Tibial nerve (tissue), 4 donors: ENCODE measurements around the gene INIP.
"Not testable (repeated sequence)": the region's sequence is repeated elsewhere in the genome, so short reads cannot be mapped to it uniquely, and the experiment has no call there.

ENCODE experiments used
- EP300 ChIP-seq, 2 donors: sonication (generic); formaldehyde crosslinking; IDR thresholded peaks; one replicate each; pipeline ENCODE4 v1.6.1; 2017; ENCODE audit warnings: antibody characterized with exemption in 2 of 2, mild to moderate bottlenecking in 1 of 2
- POLR2A ChIP-seq, 2 donors: fragments of 450-650 bp; IDR thresholded peaks; one replicate each; pipeline ENCODE4 v1.6.1; 2017; ENCODE audit warnings: antibody characterized with exemption in 2 of 2, mild to moderate bottlenecking in 2 of 2, moderate library complexity in 2 of 2
- TF ChIP-seq, protein P1 (sequence below), 5 experiments: fragments of 200-600 bp in 3 of 5; fragments of 450-650 bp in 2 of 5; sonication (generic) in 3 of 5; IDR thresholded peaks; one replicate each; pipeline ENCODE4 v1.5.1; 2016 to 2019; ENCODE audit warnings: antibody characterized with exemption in 5 of 5, mild to moderate bottlenecking in 3 of 5, moderate library complexity in 2 of 5

DNA sequence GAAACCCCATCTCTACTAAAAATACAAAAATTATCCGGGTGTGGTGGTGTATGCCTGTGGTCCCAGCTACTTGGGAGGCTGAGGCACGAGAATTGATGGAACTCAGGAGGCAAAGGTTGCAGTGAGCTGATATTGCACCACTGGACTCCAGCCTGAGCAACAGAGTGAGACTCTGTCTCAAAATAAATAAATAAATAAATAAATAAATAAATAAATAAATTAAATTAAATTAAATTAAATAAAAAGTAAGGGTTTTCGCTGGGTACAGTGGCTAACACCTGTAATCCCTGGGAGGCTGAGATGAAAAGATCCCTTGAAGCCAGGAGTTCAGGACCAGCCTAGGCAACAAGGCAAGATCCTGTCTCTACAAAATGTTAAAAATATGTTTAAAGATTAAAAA is 4.8 kb upstream of the INIP start:
- not testable (repeated sequence) for TF ChIP-seq EP300, POLR2A (IDR thresholded peaks at IDR 0.05)
- TF ChIP-seq, protein P1, sequence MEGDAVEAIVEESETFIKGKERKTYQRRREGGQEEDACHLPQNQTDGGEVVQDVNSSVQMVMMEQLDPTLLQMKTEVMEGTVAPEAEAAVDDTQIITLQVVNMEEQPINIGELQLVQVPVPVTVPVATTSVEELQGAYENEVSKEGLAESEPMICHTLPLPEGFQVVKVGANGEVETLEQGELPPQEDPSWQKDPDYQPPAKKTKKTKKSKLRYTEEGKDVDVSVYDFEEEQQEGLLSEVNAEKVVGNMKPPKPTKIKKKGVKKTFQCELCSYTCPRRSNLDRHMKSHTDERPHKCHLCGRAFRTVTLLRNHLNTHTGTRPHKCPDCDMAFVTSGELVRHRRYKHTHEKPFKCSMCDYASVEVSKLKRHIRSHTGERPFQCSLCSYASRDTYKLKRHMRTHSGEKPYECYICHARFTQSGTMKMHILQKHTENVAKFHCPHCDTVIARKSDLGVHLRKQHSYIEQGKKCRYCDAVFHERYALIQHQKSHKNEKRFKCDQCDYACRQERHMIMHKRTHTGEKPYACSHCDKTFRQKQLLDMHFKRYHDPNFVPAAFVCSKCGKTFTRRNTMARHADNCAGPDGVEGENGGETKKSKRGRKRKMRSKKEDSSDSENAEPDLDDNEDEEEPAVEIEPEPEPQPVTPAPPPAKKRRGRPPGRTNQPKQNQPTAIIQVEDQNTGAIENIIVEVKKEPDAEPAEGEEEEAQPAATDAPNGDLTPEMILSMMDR (IDR thresholded peaks at IDR 0.05), result not testable (repeated sequence)
